HG03196 (cell line): ENCODE data around the gene VMP1.

ENCODE experiments used
- ATAC-seq: cut with Tn5 transposase; IDR thresholded peaks from one replicate; pipeline ENCODE4 v1.9.1; 2021; ENCODE audit not compliant: unreplicated experiment

VMP1 gene

DNA sequence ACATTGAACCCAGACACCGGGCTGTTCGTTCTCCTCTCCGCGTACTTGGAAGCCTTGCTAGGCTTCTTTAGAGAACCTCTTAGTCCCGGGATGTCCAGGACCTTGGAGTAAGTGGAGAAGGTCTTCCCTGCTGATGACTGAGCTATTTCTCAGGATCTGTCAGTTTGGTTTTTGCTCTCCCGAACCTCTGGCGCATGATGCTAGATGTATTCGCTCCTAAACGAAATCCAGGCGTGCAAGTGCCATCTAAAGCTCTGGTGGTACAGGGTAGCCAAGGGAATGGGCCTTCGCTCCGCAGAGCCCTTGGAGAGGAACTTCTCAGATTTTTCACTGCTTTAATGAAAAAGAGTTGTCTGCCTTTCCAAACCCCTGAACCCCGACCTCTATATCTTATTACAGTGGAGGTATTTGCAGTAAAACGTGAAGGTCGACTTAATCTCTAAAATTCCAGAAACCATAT is 547 bp downstream of the VMP1 start:
- ATAC-seq, result no peak

GRCh38 chr17:59711936-59712335 is 4.5 kb downstream of the VMP1 start:
- no peak for ATAC-seq

- no peak for ATAC-seq
Measured at GRCh38 chr17:59712862-59713261, 5.4 kb downstream of the VMP1 start.

GRCh38 chr17:59714255-59714654 is 6.8 kb downstream of the VMP1 start:
- ATAC-seq, result no peak

DNA sequence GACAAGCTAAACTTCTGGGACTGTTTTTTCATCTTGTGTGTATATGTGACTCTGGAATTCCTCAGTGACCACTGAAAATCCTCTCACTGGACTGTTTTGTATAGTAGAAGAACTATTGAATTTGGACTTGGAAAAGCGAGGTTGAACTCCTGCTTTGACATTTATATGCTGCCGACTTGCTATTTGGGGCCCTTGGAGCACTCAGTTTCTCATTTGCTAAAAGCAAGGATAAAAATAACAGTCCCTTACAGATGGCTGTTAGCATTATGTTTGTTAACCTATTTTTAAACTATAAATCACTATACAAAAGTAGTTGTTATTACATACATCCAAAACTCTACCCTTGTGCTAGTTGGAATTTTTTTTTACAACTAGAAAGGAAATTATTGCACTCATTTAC is 9.0 kb downstream of the VMP1 start:
- ATAC-seq, result no peak

- no peak for ATAC-seq
Measured at GRCh38 chr17:59719526-59719925, 12.1 kb downstream of the VMP1 start.

DNA sequence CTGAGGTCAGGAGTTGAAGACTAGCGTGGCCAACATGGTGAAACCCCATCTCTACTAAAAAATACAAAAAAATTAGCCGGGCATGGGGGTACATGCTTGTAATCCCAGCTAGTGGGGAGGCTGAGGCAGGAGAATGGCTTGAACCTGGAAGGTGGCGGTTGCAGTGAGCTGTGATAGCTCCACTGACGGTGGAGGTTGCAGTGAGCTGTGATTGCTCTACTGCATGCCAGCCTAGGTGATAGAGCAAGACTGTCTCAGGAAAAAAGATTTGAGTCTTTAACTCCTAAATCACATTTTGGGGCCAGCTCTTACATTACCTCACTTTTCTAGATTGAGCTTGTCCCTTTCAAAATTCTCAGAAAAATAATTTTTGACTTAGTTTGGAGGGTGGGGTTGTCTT is 15.2 kb downstream of the VMP1 start:
- ATAC-seq, result no peak

DNA sequence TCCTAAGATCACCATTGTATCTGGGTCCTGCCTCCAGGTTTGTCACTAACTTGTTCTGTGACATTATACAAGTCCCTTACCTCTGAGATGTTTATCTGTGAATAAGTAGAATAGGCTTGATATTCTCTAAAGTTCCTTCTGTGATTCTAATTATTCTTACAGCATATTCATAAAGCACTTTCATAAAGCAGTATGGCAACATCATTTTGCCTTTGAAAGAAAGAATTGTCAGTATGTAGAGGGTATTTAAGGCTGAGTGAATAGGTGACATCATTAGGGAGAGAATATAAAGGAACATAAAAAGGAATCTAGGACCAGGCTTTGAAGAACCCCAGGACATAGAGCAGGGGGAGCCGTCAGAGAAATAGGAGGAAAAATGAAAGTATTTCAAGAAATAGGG is 15.6 kb downstream of the VMP1 start:
- no peak for ATAC-seq

DNA sequence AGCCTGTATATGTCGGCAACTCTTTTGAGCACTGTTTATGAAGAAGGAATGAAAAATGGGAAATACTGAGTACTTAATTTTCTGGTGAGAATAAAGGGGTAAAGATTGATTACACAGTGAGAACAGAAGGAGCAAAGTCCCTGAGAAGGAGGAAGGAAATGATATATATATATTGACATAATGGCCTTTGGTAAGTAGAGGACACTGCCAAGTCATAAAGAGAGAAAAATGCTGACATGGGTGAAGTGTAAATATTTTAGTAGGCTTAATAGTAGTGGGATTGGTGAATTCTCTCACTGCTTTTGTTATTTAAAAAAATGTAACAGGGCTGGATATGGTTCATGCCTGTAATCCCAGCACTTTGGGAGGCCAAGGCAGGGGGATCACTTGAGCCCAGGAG is 16.2 kb downstream of the VMP1 start:
- ATAC-seq, result no peak

DNA sequence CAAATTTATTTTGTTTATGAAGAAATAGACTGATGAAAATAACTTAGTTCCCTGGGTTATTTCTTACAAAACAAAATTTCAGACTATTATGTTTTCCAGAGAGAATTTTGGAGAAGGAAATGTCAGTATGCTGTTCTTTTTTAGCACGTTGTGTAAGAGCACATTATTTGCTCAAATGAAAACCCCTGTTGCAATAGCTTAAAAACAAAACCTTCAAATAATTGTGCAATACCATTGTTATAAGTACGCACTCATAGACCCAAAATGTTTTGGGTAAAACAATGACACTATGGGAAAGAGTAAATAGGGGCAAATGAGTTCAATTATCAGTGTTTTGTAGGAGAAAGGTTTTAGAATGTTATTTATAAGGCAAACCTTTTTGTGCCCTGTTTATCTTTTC is 18.2 kb downstream of the VMP1 start:
- ATAC-seq, result no peak

GRCh38 chr17:59727817-59728533 is 20.5 kb downstream of the VMP1 start:
- ATAC-seq, result no peak

DNA sequence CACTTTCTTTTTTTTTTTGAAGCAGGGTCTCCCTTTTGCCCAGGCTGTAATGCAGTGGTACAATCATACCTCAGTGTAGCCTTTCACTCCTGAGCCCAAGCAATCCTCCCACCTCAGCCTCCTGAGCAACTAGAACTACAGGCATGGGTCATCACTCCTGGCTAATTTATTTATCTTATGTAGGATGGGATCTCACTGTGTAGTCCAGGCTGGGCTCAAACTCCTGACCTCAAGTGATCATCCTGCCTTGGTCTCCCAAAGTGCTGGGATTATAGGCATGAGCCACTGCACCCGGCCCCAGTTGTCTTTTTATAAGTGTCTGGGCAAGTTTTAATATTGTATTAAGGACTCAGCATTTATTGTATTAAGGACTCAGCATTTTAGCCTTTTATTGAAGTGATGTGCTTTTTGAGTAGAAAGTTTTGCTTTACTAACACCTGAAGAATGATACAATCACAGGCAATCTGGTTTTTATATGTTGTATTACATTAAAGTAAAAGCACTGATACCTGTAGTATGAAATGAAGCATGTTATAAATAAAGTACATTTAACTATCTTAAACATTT is 22.9 kb downstream of the VMP1 start:
- ATAC-seq, result no peak

DNA sequence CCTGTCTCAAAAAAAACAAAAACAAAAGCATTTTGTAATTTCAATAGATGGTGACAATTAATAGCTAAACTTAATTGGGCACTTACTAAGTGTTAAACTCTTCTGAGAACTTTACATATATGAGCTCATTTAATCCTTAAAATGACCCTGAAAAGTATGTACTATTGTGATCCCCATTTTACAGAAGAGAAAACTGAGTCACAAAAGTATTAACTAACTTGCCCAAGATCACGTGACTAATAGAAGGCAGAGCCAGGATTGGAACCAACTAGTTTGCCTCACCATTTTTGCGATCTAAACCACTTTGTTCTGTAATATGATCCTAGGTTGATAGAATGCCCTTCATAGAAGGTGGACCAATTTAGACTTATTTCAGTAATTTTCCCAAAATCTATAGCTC is 26.2 kb downstream of the VMP1 start:
- no peak for ATAC-seq

GRCh38 chr17:59734226-59734625 is 26.8 kb downstream of the VMP1 start:
- no peak for ATAC-seq

DNA sequence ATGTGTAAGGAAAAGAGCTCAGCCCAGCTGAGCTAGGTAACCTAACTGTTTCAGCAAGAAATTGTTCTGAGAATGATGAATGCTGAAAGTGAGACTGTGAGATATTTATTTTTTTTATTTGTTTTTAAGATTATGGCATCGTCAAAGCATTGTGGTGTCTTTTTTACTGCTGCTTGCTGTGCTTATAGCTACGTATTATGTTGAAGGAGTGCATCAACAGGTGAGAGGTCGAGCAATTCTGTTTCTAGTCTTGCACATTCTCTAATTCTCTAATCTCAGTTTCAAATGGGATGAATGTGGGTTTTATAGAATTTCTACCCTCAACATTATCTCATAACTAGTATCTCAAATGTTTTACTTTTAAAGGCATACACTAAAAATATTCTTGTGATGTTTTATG is 29.9 kb downstream of the VMP1 start:
- no peak for ATAC-seq

DNA sequence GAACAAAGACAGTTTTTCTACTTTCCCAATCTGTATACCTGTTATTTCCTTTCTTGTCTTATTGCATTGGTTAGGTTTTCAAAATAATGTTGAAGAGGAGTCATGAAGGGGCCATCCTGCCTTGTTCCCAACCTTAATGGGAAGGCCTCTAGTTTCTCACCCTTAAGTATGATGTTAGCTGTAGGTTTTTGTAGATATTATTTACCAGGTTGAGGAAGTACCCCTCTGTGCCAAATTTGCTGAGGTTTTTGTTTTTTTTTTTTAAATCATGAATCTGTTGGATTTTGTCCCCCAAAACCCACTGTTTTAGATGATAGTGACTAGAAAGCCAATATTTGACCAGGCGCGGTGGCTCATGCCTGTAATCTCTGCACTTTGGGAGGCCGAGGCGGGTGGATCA is 36.4 kb downstream of the VMP1 start:
- ATAC-seq, result no peak

DNA sequence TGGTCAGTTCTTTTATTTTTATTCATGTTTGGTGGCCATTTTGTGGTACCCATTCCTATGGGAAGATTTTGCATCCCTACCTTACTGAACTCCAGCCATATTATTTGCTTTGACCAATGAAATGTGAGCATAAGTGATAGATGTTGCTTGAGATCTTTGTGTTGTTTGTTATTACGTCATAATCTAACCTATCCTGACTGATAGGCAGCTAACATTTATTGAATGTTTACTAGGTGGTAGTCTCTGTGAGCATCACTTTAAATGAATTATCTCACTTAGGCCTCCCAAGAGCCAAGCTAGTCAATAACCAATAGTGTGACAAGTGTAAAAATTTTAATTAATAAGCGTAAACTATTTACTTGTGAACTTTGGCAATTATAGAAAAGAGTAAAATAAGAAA is 37.6 kb downstream of the VMP1 start:
- no peak for ATAC-seq

DNA sequence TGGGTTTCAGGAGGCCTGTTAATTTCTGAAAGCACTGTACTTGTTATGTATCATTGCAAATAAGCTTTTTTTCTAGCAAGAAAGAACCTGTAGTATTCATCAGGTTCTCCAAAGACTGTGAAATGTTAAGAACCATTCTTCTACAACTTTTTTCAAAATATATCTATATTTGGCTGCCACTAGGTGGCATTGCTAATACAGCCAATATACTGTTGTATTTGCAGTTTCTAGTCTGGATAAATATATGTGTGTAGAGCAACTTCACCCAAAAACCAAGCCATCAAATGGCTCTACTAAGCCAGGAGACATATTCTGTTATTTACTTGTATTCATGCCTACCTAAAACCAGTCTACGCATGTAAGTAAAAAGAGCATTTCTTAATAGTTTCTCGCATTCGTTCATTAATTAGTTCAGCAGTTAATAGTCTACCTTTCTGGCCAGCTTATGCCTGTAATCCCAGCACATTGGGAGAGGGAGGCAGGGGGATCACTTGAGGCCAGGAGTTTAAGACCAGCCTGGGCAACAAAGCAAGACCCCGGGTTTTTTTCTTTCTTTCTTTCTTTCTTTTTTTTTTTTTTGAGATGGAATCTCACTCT is 39.5 kb downstream of the VMP1 start:
- no peak for ATAC-seq

GRCh38 chr17:59748591-59748990 is 41.1 kb downstream of the VMP1 start:
- ATAC-seq, result no peak

GRCh38 chr17:59751955-59752413 is 44.5 kb downstream of the VMP1 start:
- no peak for ATAC-seq

DNA sequence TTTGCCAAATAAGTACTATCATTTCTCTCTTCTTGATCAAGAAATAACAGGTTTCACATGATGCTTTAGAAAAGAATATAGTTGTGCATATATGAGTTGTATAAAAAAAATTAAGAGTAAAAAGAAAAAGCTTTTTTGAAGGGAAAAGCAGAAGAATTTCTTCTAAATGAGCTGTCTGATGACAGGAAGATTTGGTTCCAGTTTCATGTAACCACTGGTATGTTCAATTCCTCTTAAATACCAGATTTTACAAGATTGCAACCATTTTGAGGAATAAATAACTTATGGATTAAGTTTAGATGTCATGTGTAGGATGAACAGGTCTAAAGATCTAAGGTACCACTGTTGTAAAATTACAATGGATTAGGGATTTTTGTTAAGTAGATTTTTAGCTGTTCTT is 45.0 kb downstream of the VMP1 start:
- no peak for ATAC-seq

- ATAC-seq, result no peak
Measured at GRCh38 chr17:59752922-59753321, 45.5 kb downstream of the VMP1 start.
